ENCODE results near the gene MDFIC2.

MDFIC2 gene

DNA sequence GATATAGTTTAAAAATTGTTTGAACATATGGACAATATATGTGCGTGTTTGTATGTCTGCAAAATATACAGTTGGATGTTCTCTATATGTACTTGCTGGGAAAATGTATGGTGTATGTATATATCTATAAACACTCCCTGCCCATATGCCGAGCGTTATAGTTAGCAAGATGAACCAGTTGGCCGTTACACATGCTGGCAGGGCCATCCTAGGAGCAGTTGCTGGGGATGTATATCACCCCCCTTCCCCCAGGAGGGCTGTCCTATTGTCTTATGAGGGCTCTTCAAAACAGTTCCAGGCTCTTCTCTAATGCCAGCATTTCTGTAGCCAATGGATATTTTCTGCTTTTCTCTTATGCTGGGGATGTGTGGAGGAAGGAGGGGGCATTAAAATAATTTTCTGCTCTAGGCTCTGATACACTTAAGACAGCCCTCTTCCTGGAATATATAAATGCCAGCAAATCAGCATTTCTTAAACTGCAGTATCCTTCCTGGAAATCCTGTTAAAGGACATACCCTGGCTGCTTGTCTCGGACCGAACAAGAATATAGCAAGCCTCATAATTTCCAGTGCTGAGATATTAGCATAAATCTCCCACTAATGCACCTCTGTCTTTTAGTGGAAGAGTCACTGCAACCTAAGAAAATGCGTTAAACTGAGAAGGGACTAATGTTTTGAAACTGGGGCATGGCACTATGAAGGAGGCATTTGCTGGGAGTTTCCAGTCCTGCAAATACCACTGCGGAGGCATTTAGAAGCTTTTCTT, 134.4 kb downstream of the MDFIC2 start:
- FAIRE-seq = no peak

DNA sequence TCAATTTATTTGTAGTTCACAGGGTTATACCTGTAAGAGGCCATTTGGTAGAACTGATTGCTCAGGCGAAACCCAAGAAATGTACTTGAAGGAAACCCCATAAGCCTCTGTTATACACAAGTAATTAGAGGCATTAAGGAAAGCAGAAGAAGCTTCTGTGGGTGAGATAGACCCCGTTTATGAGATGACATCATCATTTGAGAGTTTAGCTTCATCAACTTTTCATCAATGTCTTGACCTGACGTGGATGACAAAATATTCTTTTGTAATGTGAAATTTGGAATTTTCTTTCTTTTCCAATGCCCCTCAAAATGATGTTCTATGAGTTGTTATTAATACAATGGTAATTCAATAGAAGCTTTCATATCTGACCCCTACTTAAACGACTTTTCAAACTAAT, 136.2 kb downstream of the MDFIC2 start:
- no peak for FAIRE-seq

DNA sequence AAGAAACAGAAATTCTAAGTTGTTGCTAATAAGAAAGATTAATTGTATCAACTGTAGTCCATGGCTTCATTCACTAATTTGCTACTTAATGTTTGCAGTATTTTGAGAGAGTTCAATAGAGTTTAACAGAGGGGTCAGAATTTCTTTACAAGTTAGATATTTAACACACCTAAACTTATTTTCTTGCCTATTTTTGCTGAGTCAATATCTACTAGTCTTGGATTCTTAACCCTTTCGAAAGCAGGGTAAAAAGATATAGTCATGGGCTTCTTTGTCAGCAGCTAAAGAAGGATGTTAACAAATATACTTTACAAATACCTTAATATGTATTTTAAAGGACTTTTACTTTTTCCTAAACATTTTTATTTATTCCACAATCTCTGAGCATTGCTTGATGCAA, 155.6 kb downstream of the MDFIC2 start:
- FAIRE-seq = no peak

DNA sequence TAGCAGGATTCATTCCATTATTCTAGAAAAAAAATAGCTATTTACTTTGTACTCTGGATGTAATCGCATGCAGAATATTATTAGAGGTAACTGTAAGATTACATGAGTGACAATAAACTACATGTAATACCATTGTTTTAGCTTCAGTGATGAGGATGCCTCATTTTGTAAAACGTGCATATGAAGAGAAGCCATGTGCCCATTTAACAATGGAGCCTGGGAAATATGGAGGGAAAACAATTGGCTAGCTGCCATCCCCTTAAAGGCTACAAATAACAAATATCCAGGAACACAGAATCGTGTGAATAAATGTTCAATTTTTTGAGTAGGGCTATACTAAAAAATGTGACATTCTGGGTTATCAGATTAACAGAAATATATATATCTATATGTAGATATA, 161.8 kb downstream of the MDFIC2 start:
- FAIRE-seq = no peak

DNA sequence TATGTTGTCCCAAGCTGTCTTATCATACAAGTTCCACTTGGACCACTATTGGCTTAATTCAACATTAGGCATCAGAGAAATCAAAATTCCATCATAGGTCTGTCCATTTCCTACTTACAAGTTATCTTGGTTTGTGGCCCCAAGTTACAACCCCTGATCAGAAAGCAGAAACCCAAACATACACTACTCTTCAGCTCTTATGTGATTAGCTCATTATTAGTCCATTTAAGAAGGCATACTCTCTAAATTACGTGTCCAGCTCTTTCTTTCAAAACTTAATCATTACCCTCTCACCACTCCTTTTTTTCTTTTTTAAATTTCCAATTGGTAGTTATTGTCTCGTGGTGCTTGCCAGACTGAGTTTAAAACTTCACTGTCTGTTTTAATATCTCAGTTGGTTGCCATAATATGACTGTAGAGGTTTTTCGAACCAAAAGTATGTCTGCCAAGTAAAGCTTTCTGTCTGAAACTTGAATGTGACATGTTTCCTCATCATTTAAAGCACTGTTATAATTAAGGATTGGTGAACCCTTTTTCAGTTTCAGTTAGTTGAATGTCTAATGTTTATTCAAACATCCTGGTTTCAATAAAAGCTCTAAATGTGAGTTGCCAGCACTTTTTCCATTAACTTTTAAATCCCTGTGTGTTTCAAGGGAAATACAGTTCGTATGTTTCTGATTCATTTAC, 162.6 kb downstream of the MDFIC2 start:
- no peak for FAIRE-seq

Data from A204.1 (cell line).